GM19468 (cell line): ENCODE data around the gene TINAGL1.

Experiments used
- ATAC-seq: cut with Tn5 transposase; IDR thresholded peaks from one replicate; pipeline ENCODE4 v1.9.1; 2021; ENCODE audit warnings: mild to moderate bottlenecking, moderate library complexity, moderate number of reproducible peaks; ENCODE audit not compliant: unreplicated experiment; ENCODE audit errors: extremely low read depth

TINAGL1 gene

DNA sequence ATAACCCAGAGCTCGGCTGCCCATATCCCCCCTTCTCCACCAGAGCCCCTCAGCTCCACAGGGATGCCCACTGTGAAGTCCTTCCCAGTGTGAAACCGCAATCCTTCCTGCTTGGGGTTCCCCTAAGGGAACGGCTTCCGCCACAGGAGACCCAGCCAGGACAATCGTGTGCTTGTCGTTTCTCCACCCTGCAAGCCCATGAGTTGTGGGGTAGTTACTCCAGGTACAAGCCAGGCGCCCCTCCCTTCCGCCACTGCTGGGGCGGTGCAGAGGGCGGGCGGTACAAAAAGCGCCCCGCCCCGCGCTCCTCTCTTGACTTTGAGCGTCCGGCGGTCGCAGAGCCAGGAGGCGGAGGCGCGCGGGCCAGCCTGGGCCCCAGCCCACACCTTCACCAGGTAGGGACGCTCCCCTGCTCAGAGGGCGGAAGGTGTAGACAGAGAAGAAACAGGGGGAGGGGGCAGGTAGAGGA is at the start of gene TINAGL1:
Gene TINAGL1, plus strand, starts transcription at position 315 of the 469 bp plus-strand sequence. CDS start 634 bp downstream, outside the sequence.
- no peak for ATAC-seq

DNA sequence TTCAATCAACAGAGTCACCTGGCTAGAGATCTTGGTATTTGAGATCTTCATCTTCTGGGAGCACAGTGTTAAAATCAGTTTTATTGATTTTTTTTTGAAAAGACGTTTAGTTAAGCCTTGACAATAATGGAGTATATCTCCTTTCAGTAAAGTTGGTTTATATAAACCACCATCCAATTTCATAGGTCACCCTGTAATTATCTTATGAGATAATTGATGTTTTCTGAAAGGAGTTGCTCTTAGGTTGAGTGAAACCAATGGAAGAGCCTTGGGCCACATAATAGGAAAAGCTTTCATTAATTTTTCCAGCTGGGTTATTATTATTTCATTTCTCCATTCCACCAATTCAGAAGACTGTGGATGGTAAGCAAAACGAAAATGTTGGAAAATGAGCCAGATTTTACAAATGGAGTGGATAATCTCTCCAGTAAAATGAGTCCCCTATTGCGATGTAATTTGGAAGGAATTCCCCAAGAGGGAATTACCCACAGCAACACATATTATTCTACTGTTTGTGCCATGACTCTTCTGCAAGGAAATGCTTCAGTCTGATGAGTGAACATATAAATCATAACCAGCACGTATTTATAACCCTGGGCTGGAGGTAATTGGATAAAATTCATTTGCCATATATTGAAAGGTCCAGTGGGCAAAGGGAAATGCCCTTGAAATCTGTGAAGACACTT is 46.2 kb upstream of the TINAGL1 start:
- no peak for ATAC-seq

DNA sequence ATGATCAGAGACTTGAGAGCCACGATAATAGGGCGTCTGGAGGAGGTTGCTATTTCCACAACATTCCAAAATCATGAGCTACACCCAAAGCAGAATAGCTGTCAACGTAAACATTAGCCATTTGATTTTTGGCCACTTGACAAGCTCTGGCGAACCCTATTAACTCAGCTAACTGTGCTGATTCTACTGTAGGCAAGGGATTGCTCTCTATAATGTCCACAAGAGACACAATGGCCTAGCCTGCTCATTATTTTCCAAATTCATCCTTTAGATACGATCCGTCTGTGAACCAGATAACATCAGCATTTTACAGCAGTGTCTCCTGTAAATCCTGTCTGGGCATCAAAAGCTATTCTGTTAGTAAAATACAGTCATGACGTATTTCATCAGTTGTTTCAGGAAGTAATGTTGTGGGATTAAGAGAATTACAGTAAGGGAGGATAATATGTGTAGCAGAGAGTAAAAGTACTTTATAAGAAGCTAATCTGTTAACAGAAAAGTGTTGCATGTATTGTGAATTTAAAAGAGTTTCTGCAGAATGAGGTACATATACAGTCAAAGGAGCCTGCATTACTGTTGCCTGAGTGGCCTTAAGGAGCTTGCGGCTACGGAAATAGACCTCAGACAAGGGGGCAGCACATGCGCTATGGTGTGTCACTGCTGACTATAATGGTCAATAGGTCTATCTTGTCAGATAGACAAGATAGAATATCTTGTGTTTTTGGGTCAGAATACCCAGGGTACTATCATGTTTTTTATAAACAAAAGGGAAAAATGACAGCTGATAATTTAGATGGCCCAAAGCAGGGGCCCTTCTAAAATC is 44.9 kb upstream of the TINAGL1 start:
- no peak for ATAC-seq

DNA sequence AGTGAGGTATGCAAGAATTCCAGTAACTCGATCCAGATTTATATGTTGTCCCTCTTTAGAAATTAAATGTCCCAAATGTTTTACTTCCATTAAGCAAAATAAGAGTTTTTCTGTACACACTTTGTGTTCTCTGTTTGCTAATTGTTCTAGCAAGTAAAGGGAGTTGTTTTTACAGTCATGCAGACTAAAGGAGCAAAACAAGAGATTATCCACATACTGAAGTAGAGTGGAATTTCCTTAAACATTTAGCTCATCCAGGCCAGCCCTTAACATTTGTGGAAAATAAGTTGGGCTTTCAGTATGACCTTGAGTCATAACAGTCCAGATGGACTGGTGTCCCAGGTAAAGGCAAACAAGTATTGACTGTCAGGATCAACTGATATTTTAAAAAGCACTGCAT is 44.1 kb upstream of the TINAGL1 start:
- no peak for ATAC-seq

GRCh38 chr1:31535561-31535960 is 40.8 kb upstream of the TINAGL1 start:
- no peak for ATAC-seq

- no peak for ATAC-seq
Observed at GRCh38 chr1:31539329-31539728, 37.0 kb upstream of the TINAGL1 start.

DNA sequence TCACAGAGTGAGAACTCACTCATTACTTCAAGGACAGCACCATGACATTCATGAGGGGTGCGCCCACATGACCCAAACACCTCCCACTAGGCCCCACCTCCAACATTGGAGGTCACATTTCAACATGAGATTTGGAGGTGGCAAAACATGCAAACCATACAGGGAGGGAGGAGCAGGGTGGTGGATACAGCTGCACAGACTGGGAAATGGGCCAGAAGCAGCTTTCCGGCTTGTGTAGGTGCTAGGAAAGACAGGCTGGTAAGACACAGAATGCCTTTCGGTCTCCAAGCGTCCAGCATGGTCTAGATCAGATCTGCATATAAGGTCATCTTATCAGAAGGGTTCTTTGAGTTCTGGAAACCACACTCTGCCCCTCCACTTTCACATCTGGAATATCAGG is 35.1 kb upstream of the TINAGL1 start:
- no peak for ATAC-seq

DNA sequence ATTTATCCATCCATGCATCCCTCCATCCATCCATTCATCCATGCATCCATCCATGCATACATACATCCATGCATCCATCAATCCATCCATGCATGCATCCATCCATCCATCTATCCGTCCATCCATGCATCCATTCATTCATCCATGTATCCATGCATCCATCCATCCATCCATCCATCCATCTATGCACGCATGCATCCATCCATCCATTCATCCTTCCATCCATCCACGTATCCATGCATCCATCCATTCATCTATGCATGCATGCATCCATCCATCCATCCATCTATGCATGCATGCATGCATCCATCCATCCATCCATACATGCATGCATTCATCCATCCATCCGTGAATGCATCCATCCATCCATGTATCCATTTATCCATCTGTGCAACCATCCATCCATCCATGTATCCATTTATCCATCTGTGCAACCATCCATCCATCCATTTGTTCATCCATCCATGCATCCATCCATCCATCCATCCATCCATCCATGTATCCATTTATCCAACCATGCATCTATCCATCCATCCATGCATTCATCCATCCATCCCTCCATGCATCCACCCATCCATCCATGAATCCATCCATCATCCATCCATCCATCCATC is 30.3 kb upstream of the TINAGL1 start:
- no peak for ATAC-seq

DNA sequence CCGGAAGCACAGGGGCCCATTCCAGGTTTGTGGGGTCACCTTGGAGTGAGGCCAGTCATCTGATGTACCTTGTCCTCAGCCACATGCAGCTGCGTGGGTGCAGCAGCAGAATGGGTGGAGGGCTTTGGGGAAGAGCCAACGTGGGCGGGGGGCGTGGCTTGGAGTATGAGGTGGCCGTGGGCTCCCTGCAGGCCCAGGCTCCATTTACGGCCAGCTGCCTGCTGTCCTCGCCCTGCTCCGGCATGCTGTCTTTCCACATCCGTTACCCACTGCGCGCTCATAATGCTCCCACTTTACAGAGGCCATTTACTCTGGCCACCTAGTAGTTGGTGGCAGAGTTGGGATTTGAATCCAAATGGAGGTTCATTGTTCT is 27.8 kb upstream of the TINAGL1 start:
- no peak for ATAC-seq

DNA sequence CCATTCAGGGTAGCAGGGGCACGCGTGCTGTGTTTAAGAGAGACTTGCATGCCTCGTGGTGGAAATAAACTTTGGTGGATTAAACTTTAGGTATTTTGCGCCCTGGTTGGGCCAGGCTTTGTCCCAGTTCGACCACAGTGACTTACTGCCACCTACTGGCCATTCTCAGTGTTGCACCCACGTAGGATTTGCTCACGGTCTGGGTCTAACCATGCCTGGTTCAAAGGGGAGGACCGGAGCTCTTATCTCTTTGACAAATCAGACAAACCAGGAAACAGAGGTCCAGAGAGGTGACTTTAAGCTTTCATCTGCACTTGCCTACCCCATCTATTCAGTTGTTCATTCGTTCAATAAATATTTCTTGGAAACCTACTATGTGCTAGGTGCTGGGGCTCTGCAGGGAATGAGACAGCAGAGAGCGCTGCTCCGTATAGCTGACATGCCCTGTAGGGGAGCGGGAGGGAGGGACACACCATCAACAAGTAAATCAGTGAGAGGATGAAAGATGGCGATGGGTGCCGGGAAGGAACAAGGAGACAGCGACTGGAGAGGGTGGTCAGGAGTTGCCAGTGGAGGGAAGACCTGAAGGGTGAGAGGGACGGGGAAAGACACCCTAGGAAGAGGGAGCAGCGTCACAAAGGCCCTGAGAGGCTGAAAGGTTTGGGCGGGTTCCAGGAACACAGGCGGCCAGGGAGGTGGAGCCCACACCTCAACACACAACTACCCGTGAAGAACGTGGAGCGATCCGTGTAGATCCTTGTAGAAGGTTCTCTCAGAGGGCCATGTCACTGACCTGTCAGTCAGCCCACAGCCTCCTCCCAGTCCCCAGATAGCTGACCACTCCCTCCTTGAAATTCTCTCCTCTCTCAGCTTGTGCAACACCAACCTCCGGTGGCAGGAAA is 27.2 kb upstream of the TINAGL1 start:
- no peak for ATAC-seq

GRCh38 chr1:31549809-31550620 is 26.3 kb upstream of the TINAGL1 start:
- ATAC-seq: no peak

DNA sequence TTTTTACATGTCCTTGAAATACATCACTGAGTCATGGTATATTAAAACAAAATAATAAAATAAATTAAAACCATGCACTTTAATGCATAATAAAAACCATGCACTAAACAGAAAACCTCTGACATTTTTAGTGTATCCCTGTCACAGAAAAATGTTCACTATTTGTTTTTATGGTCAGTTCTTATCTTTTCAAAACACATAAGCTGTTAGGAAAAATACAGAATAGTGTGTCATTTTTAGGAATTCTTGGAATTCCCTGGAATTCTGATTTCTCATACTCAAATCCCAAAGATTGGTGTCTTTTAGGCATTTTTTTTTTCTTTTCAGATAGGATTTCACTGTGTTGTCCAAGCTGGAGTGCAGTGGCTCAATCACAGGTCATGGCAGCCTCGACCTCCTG is 25.1 kb upstream of the TINAGL1 start:
- no peak for ATAC-seq

DNA sequence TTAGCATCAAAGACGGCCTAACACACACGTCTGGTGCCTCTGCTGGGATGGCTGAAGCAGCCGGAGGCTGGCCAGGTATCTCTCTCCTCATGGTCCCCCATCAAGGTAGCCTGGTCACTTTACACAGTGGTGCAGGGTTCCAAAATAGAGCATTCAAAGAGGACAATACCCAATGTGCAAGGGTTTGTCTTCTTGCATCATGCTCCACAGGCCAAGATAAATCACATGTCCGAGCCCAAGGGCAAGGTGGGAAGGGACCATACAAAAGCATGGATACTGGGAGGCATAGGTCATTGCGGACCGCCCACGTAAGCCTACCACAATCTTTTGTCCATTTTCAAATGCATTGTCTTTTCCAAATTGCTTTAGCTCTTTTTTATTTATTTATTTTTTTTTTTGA is 23.8 kb upstream of the TINAGL1 start:
- ATAC-seq: no peak

- no peak for ATAC-seq
Observed at GRCh38 chr1:31556481-31557006, 19.8 kb upstream of the TINAGL1 start.

DNA sequence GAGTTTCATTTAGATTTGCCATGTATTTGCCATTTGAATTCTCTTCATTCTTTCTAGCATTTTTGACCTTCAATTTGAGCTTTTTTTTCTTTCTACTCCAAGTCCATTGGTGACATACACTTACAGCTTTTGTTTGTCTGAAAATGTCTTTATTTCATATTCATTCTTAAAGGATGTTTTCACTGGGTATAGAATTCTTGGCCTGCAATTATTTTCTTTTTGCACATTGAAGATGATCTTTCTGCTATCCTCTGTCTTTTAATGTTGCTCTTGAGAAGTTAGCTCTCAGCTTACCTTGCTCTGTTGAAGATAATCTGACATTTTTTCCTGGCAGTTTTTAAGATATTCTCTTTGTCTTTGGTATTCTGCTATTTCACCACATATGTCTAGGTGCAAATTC is 16.6 kb upstream of the TINAGL1 start:
- ATAC-seq: no peak

- ATAC-seq: no peak
Observed at GRCh38 chr1:31560394-31560793, 15.9 kb upstream of the TINAGL1 start.

DNA sequence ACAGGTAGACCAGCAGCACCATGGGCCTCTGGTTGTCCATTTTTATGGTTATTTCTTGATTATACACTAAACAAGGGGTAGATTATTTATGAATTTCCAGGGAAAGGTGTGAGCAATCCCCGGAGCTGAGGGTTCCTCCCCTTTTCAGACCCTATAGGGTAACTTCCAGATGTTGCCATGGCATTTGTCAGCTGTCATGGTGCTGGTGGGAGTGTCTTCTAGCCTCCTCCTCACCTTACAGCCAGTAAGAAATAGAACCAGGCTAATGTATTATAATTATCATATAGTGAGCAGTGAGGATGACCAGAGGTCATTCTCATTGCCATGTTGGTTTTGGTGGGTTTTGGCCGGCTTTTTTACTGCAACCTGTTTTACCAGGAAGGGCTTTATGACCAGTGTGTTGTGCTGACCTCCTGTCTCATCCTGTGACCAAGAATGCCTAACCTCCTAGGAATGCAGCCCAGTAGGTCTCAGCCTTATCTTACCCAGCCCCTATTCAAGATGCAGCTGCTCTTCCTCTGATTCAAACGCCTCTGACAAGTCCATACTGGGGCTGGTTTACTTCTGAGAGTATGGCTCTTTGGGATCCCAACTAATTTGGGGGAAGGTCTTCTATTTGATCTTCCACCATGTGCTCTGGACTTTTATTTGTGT is 13.5 kb upstream of the TINAGL1 start:
- ATAC-seq: no peak

DNA sequence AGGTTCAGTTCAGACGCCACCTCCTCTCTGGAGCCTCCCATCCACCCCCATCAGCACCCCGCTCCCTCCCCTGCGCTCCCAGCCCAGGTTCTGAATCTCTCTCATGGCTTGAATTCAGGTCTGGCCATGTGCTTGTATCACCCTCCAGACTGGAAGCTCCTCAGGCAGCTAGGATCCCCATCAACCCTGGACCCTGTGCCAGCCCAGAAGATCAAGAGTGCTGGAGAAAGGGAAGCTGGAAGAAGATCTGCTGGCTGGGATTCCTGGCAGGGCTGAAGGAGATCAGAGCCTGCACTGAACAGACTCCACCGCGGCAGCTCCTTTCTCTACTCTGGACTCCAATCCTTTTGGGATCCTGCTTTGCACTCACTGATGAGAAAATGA is 11.7 kb upstream of the TINAGL1 start:
- no peak for ATAC-seq
